ENCODE data around the gene ITGB4.

Gene ITGB4

GRCh38 chr17:75720656-75721462 is at the start of gene ITGB4:
ITGB4 (plus strand) TSS chr17:75721459; CDS start chr17:75724704, 3,245 bp downstream.
- peak; percentile 7 to 63 for DNase-seq (ENCODE audit: low read depth in 2 of 2)

- no peak for DNase-seq (ENCODE audit: low read depth in 2 of 2)
These were observed 49.2 kb upstream of the ITGB4 start for GRCh38 chr17:75672011-75672410.

- DNase-seq (ENCODE audit: low read depth in 2 of 2): no peak
These were observed 47.8 kb upstream of the ITGB4 start for GRCh38 chr17:75673487-75673886.

- DNase-seq (ENCODE audit: low read depth in 2 of 2): no peak
These were observed 44.8 kb upstream of the ITGB4 start for GRCh38 chr17:75676461-75676860.

- no peak for DNase-seq (ENCODE audit: low read depth in 2 of 2)
These were observed 41.5 kb upstream of the ITGB4 start for GRCh38 chr17:75679706-75680211.

- DNase-seq (ENCODE audit: low read depth in 2 of 2): no peak
These were observed 40.8 kb upstream of the ITGB4 start for GRCh38 chr17:75680431-75680830.

GRCh38 chr17:75681289-75681688 is 40.0 kb upstream of the ITGB4 start:
- no peak for DNase-seq (ENCODE audit: low read depth in 2 of 2)

GRCh38 chr17:75683583-75683982 is 37.7 kb upstream of the ITGB4 start:
- no peak for DNase-seq (ENCODE audit: low read depth in 2 of 2)

GRCh38 chr17:75684249-75684648 is 37.0 kb upstream of the ITGB4 start:
- DNase-seq (ENCODE audit: low read depth in 2 of 2): no peak

GRCh38 chr17:75684924-75685323 is 36.3 kb upstream of the ITGB4 start:
- DNase-seq (ENCODE audit: low read depth in 2 of 2): no peak

GRCh38 chr17:75685499-75685898 is 35.8 kb upstream of the ITGB4 start:
- no peak for DNase-seq (ENCODE audit: low read depth in 2 of 2)

GRCh38 chr17:75688209-75688825 is 32.9 kb upstream of the ITGB4 start:
- DNase-seq (ENCODE audit: low read depth in 2 of 2): no peak

- DNase-seq (ENCODE audit: low read depth in 2 of 2): peak in 1 of 2 donors; percentile 15
These were observed 31.8 kb upstream of the ITGB4 start for GRCh38 chr17:75689441-75689873.

- no peak for DNase-seq (ENCODE audit: low read depth in 2 of 2)
These were observed 29.9 kb upstream of the ITGB4 start for GRCh38 chr17:75691371-75691791.

- DNase-seq (ENCODE audit: low read depth in 2 of 2): no peak
These were observed 29.2 kb upstream of the ITGB4 start for GRCh38 chr17:75691801-75692626.

- DNase-seq (ENCODE audit: low read depth in 2 of 2): no peak
These were observed 28.3 kb upstream of the ITGB4 start for GRCh38 chr17:75692976-75693375.

- no peak for DNase-seq (ENCODE audit: low read depth in 2 of 2)
These were observed 27.5 kb upstream of the ITGB4 start for GRCh38 chr17:75693500-75694481.

- DNase-seq (ENCODE audit: low read depth in 2 of 2): no peak
These were observed 26.7 kb upstream of the ITGB4 start for GRCh38 chr17:75694536-75694935.

- no peak for DNase-seq (ENCODE audit: low read depth in 2 of 2)
These were observed 26.0 kb upstream of the ITGB4 start for GRCh38 chr17:75695141-75695829.

- DNase-seq (ENCODE audit: low read depth in 2 of 2): no peak
These were observed 25.4 kb upstream of the ITGB4 start for GRCh38 chr17:75695830-75696271.
